Body of pancreas (tissue), 4 donors: Measurements from ENCODE around the gene C11orf68.

Experiments
- POLR2A ChIP-seq, 3 donors: fragments of 450-650 bp; IDR thresholded peaks; one replicate each; pipeline ENCODE4 v1.6.1; 2016; ENCODE audit warnings: antibody characterized with exemption in 3 of 3, mild to moderate bottlenecking in 2 of 3
- TF ChIP-seq, protein P1 (sequence below), 7 experiments: fragments of 450-650 bp in 4 of 7; fragments of 200-600 bp in 3 of 7; sonication (generic) in 3 of 7; IDR thresholded peaks; one replicate each; pipeline ENCODE4 v1.5.1; 2016 to 2019; ENCODE audit warnings: antibody characterized with exemption in 7 of 7

DNA sequence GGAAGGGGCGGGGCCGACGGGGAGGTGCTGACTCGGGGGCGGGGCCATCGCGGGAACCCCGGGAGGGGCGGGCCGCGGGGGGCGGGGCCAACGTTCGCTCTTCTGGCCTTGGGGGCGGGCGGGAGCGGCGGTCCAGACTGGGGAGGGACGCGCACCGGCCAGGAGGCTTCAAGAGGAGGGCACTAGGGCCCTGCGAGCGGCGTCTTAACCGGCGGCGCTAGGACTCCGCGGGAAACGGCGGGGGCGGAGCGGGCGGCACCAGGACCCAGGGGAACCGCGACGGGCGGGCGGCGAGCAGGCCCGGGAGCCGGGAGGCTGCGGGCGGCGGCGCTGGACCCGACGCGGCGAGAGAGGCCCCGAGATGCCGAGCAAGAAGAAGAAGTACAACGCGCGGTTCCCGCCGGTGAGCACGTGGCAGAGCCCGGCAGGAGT lies 295 bp upstream of the C11orf68 start, which contains the start of gene DRAP1:
- TF ChIP-seq, protein P1, sequence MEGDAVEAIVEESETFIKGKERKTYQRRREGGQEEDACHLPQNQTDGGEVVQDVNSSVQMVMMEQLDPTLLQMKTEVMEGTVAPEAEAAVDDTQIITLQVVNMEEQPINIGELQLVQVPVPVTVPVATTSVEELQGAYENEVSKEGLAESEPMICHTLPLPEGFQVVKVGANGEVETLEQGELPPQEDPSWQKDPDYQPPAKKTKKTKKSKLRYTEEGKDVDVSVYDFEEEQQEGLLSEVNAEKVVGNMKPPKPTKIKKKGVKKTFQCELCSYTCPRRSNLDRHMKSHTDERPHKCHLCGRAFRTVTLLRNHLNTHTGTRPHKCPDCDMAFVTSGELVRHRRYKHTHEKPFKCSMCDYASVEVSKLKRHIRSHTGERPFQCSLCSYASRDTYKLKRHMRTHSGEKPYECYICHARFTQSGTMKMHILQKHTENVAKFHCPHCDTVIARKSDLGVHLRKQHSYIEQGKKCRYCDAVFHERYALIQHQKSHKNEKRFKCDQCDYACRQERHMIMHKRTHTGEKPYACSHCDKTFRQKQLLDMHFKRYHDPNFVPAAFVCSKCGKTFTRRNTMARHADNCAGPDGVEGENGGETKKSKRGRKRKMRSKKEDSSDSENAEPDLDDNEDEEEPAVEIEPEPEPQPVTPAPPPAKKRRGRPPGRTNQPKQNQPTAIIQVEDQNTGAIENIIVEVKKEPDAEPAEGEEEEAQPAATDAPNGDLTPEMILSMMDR (IDR thresholded peaks at IDR 0.05), result peak in 1 of 7 experiments; percentile 40
- TF ChIP-seq POLR2A (IDR thresholded peaks at IDR 0.05), result peak; percentile 46 to 65 (median 53)
